NOMO-1 treated with DMSO at 0.1 percent for 48 hours (cell line): ENCODE measurements around the gene WWOX.

Experiments used
- DNase-seq: peaks from one replicate; lab custom pipeline; 2025; ENCODE audit not compliant: unreplicated experiment; lab: John Stamatoyannopoulos, UW

The WWOX gene

GRCh38 chr16:79171931-79172705 lies 1072.7 kb downstream of the WWOX start:
- DNase-seq = no peak

GRCh38 chr16:79172976-79173500 lies 1073.6 kb downstream of the WWOX start:
- DNase-seq = no peak

- DNase-seq = no peak
Measured at GRCh38 chr16:79173919-79174318, 1074.5 kb downstream of the WWOX start.

GRCh38 chr16:79175286-79176057 lies 1076.0 kb downstream of the WWOX start:
- DNase-seq = no peak

GRCh38 chr16:79177018-79177417 lies 1077.6 kb downstream of the WWOX start:
- DNase-seq = no peak

GRCh38 chr16:79181419-79181818 lies 1082.0 kb downstream of the WWOX start:
- no peak for DNase-seq

- no peak for DNase-seq
Measured at GRCh38 chr16:79182616-79183015, 1083.2 kb downstream of the WWOX start.

- DNase-seq = no peak
Measured at GRCh38 chr16:79183571-79183970, 1084.1 kb downstream of the WWOX start.

GRCh38 chr16:79184464-79185030 lies 1085.1 kb downstream of the WWOX start:
- DNase-seq = no peak

GRCh38 chr16:79185711-79186110 lies 1086.3 kb downstream of the WWOX start:
- DNase-seq = no peak

- no peak for DNase-seq
Measured at GRCh38 chr16:79186196-79186595, 1086.7 kb downstream of the WWOX start.

- no peak for DNase-seq
Measured at GRCh38 chr16:79188115-79188738, 1088.8 kb downstream of the WWOX start.

- DNase-seq = no peak
Measured at GRCh38 chr16:79188739-79189122, 1089.3 kb downstream of the WWOX start.

GRCh38 chr16:79190542-79190941 lies 1091.1 kb downstream of the WWOX start:
- DNase-seq = no peak

- no peak for DNase-seq
Measured at GRCh38 chr16:79191933-79192332, 1092.5 kb downstream of the WWOX start.

- no peak for DNase-seq
Measured at GRCh38 chr16:79192904-79193303, 1093.5 kb downstream of the WWOX start.

GRCh38 chr16:79194291-79194690 lies 1094.8 kb downstream of the WWOX start:
- DNase-seq = no peak

GRCh38 chr16:79195938-79196337 lies 1096.5 kb downstream of the WWOX start:
- peak; percentile 23 for DNase-seq

GRCh38 chr16:79201436-79201835 lies 1102.0 kb downstream of the WWOX start:
- DNase-seq = no peak

- no peak for DNase-seq
Measured at GRCh38 chr16:79202977-79203376, 1103.5 kb downstream of the WWOX start.

GRCh38 chr16:79204486-79204885 lies 1105.0 kb downstream of the WWOX start:
- DNase-seq = no peak
